Breast epithelium (tissue), 3 donors: ENCODE results near the gene CETP.

Experiments used
- CTCF ChIP-seq, 3 donors: fragments of 450-650 bp; IDR thresholded peaks; one replicate each; pipeline ENCODE4 v1.5.1; 2016 to 2017; ENCODE audit warnings: antibody characterized with exemption in 3 of 3, mild to moderate bottlenecking in 3 of 3, moderate library complexity in 3 of 3
- POLR2A ChIP-seq: fragments of 450-650 bp; IDR thresholded peaks from one replicate; pipeline ENCODE4 v1.6.1; 2016; ENCODE audit warnings: antibody characterized with exemption, mild to moderate bottlenecking, moderate library complexity
- POLR2AphosphoS5 ChIP-seq, 3 donors: sonication (generic); formaldehyde crosslinking; IDR thresholded peaks; one replicate each; pipeline ENCODE4 v1.6.1; 2017; ENCODE audit warnings: antibody characterized with exemption in 3 of 3

- TF ChIP-seq POLR2A (no peak), CTCF (IDR thresholded peaks at IDR 0.05) (no peak), POLR2AphosphoS5 (IDR thresholded peaks at IDR 0.05) (no peak)
These were observed 58.0 kb downstream of the CETP start for GRCh38 chr16:57019746-57020145.
